Urinary bladder (tissue), 4 donors: ENCODE measurements around the gene ENTPD7. TPM values are rescaled to one million over a fixed set of nuclear protein-coding genes. Genes with fewer than 3 reads are reported as not detected.
A peak's percentile ranks its signal among the peaks of the same experiment; 100 is the strongest.

Experiments
- DNase-seq: peaks from one replicate; pipeline ENCODE4 v3.0.0-alpha.2; 2015; ENCODE audit errors: extremely low spot score
- H3K27ac ChIP-seq: one replicate; pipeline ENCODE4 v1.5.1; 2013; ENCODE audit warnings: low read depth, mild to moderate bottlenecking, moderate library complexity
- H3K36me3 ChIP-seq: one replicate; pipeline ENCODE4 v1.6.1; 2013; ENCODE audit warnings: mild to moderate bottlenecking, moderate library complexity; ENCODE audit not compliant: insufficient read depth
- H3K4me1 ChIP-seq: one replicate; pipeline ENCODE4 v1.6.1; 2013; ENCODE audit warnings: mild to moderate bottlenecking, moderate library complexity; ENCODE audit not compliant: insufficient read depth
- H3K4me3 ChIP-seq: one replicate; pipeline ENCODE4 v1.5.1; 2013; ENCODE audit warnings: low read depth, low read length
- WGBS: extraction: QIAGEN DNeasy Blood & Tissue Kit; methylation state at CpG from one replicate; pipeline ENCODE4 v1.1.7; 2013; 5-methylcytosine and 5-hydroxymethylcytosine counted together
- polyA plus RNA-seq: library from polyadenylated mRNA; stranded (reverse); fragments of 200-250 nt; gene quantifications from one replicate; pipeline ENCODE4 v1.2.3, GENCODE V29; 2013
- total RNA-seq: library from RNA; depleted of rRNA; stranded (reverse); fragments of >200 nt; gene quantifications from one replicate; pipeline ENCODE4 v1.2.3, GENCODE V29; 2014
- donor health status: healthy with polysubstance abuse.
- donor health status: healthy.

Gene ENTPD7
- total and polyA plus RNA-seq, 2 donors = 7.4 to 26.2 TPM

- no peaks in the 10 kb centered on the region for H3K4me1 ChIP-seq
- DNase-seq = no peak
- 71% methylated on average over 2 of the region's 2 CpGs for WGBS
- no peaks in the 10 kb centered on the region for H3K36me3 ChIP-seq
- H3K4me3 ChIP-seq = no peak overlapping the region
- H3K27ac ChIP-seq = peak overlapping the region; percentile 50
Observed at GRCh38 chr10:99685597-99685967, 26.3 kb downstream of the ENTPD7 start.

DNA sequence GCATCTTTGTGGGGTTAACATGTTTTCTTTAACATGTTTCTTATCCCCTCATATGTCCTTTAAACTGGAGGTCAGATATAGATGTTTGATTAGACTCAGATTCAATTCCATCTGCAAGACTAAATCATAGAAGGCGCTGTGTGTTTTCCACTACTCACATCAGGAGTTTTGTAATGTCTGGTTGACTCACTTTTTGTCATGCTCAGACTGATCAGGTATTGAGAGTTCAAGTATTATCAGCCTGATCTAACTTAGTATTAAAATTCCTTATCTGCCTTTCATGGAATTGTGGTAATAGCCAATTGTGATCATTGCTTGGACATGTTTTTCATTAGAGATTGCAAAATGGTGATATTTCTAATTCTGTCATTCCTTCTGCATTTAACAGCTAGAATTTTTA, 30.2 kb downstream of the ENTPD7 start:
- H3K27ac ChIP-seq = no peak overlapping the region
- H3K4me3 ChIP-seq = no peak overlapping the region
- H3K4me1 ChIP-seq = no peaks in the 10 kb centered on the region
- H3K36me3 ChIP-seq = no peaks in the 10 kb centered on the region
- DNase-seq = no peak
- WGBS = 90% methylated on average over 1 of the region's 1 CpG

GRCh38 chr10:99693933-99694583, 34.7 kb downstream of the ENTPD7 start:
- DNase-seq = no peak
- Histone ChIP-seq H3K36me3 (peaks cover 5% of the 10 kb centered on the region), H3K4me3 (no peak overlapping the region), H3K4me1 (no peaks in the 10 kb centered on the region), H3K27ac (no peak overlapping the region)
- 74% methylated on average over 3 of the region's 3 CpGs for WGBS

DNA sequence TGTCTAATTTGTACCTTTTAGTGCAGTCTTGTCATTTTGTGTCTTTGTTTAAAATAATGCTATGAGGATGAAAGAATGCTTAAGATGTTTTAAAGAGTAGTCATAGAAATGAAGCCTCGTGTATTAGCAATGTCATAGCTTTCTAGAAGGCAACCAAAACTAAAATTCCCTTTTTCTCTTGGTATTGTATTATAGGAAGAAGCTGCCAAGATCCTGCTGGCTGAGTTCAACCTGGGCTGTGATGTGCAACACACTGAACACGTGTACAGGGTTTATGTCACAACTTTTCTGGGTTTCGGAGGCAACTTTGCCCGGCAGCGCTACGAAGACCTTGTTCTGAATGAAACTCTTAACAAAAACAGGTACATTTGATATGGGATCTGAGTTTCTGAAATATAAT, 36.5 kb downstream of the ENTPD7 start:
- H3K27ac ChIP-seq = no peak overlapping the region
- no peaks in the 10 kb centered on the region for H3K4me1 ChIP-seq
- H3K36me3 ChIP-seq = peaks cover 7% of the 10 kb centered on the region
- whole genome bisulfite sequencing = 87% methylated on average over 6 of the region's 6 CpGs
- no peak overlapping the region for H3K4me3 ChIP-seq
- no peak for DNase-seq

DNA sequence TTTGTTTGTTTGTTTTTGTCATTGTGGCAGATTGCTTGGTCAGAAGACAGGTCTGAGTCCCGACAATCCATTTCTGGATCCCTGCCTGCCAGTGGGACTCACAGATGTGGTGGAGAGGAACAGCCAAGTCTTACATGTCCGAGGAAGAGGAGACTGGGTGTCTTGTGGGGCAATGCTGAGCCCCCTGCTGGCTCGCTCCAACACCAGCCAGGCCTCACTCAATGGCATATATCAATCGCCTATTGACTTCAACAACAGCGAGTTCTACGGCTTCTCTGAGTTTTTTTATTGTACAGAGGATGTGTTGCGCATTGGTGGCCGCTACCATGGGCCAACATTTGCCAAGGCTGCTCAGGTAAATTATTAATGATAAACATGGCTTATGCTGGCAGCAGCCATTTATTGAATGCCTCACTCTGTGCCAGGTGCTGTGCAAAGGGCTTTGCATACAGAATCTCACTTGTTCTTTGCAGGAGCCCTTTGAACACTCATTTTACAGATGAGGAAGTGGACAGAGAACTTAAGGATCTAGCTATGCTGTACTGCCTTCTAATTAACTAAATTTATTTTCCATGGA, 39.3 kb downstream of the ENTPD7 start:
- Histone ChIP-seq H3K27ac (no peak overlapping the region), H3K4me3 (no peak overlapping the region), H3K36me3 (peaks cover 9% of the 10 kb centered on the region), H3K4me1 (no peaks in the 10 kb centered on the region)
- no peak for DNase-seq
- WGBS = 85% methylated on average over 8 of the region's 8 CpGs

DNA sequence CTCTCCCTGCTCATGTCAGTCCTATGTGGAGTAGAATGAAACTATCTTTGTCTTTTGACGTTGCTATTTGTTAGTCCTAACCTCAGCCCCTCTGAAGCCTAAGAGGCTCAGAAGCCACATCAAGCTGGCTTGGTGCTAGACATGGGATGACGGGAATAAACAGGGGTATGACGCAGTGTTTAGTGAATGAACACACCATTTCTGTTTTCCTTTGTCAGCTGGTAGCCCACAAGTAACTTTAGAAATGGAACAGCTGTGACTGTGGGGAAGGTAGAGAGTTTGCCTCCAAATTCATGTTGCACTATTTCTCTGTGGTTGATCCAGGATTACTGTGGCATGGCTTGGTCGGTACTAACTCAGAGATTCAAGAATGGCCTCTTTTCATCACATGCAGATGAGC, 41.3 kb downstream of the ENTPD7 start:
- peaks cover 9% of the 10 kb centered on the region for H3K36me3 ChIP-seq
- H3K27ac ChIP-seq = no peak overlapping the region

DNA sequence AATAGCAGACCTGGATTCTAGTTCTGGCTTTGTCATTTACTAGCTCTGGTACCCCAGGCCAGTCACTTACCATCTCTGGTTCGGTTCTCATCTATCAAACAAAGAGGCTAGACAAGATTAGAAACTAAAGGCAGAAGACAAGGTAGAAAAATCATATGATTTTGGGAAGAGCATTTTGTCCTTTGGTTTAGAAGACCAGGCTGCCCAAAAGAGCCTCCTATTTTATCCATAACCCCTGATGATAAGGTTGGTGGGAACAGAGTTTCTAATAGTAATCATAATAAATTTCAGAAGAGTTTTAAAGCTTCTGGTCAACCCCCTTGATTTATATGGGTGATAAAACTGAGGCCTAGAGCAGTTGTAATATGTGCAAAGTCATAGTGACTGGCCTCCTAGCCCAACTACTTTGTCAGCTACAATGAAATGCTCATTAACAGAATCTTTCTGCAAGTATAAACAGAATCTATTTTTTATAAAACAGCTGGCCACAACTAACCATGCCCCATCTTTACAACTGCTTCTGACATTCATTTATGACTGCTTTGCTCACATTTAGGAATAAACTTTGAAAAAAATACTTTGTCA, 49.2 kb downstream of the ENTPD7 start:
- no peaks in the 10 kb centered on the region for H3K36me3 ChIP-seq
- no peak overlapping the region for H3K27ac ChIP-seq
- peaks cover 2% of the 10 kb centered on the region for H3K4me1 ChIP-seq
- WGBS = 56% methylated on average over 1 of the region's 1 CpG
- DNase-seq = no peak
- no peak overlapping the region for H3K4me3 ChIP-seq

More for the DNA sequence above, 41.3 kb downstream of the ENTPD7 start:
- WGBS = 88% methylated on average over 4 of the region's 4 CpGs
- Histone ChIP-seq H3K4me3 (no peak overlapping the region), H3K4me1 (no peaks in the 10 kb centered on the region)
- DNase-seq = no peak

- H3K36me3 ChIP-seq = peaks cover 4% of the 10 kb centered on the region
- peaks cover 2% of the 10 kb centered on the region for H3K4me1 ChIP-seq
- no peak overlapping the region for H3K4me3 ChIP-seq
- peak overlapping the region; percentile 23 for H3K27ac ChIP-seq
- WGBS = 78% methylated on average over 4 of the region's 4 CpGs
- DNase-seq = no peak
Observed at GRCh38 chr10:99709480-99710229, 50.3 kb downstream of the ENTPD7 start.

DNA sequence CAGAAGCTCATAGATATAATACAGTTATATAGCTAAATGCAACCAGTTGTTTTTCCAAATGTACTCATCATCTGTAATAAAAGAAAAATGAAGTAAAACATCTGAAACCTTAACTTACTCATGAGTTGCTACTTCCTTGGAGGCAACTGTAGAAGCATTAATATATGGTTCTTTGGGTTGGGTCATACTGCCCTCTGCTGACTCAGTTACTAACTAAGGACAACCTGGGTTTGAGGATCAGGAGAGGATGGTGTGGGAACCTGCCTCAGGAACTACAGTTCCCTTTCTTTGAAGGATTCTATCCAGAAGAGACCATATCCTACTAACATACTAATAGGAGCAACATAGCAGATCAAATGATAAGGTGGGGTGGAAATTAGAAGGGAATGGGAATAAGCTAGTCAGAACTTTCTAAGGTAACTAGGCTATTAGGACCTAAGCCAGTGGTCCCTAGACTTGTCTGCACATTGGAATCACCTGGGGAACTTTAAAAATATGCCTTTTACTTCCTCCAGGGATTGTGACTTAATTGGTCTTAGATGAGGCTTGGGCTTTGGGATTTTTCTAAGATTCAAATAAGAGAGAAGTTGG, 51.9 kb downstream of the ENTPD7 start:
- DNase-seq = no peak
- Histone ChIP-seq H3K27ac (no peak overlapping the region), H3K36me3 (peaks cover 4% of the 10 kb centered on the region), H3K4me3 (no peak overlapping the region), H3K4me1 (peaks cover 2% of the 10 kb centered on the region)

GRCh38 chr10:99714446-99714845, 55.1 kb downstream of the ENTPD7 start:
- no peak for DNase-seq
- Histone ChIP-seq H3K4me1 (peaks cover 2% of the 10 kb centered on the region), H3K4me3 (no peak overlapping the region), H3K36me3 (peaks cover 9% of the 10 kb centered on the region), H3K27ac (no peak overlapping the region)
- WGBS = 94% methylated on average over 5 of the region's 5 CpGs

DNA sequence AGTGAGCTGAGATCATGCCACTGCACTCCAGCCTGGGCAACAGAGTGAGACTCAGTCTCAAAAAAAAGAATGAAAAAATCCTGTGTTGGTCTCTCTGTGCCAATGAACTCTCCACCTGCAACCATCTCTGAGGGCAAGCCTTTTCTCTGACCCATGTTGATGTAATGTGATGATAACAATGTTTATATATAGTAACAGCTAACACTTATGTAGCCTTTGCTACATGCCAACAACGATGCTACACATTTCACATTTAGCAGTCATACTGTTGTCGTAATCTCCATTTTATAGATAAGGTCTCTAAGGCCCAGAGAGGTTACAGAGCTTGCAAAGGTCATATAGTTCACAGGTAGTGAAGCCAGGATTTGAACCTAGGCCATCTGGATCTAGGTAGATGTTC, 61.1 kb downstream of the ENTPD7 start:
- H3K27ac ChIP-seq = no peak overlapping the region
- no peak overlapping the region for H3K4me3 ChIP-seq
- no peak for DNase-seq
- no peaks in the 10 kb centered on the region for H3K4me1 ChIP-seq
- peaks cover 5% of the 10 kb centered on the region for H3K36me3 ChIP-seq
- WGBS = 70% methylated on average over 2 of the region's 2 CpGs

DNA sequence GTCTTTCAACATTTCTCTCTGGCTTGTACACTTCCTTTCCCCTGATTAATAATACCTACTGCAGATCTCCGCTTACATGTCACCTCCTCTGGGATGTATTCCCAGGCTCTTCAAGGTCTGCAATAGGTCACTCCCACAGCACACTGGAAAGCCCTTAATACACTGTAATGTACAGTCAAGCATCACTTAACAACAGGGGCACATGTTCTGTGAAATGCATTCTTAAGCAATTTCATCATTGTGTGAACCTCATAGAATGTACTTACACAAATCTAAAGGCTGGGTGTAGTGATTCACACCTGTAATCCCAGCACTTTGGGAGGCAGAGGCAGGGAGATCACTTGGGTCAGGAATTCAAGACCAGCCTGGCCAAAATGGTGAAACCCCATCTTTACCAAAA, 70.7 kb downstream of the ENTPD7 start:
- 91% methylated on average over 1 of the region's 1 CpG for WGBS
- no peak overlapping the region for H3K4me3 ChIP-seq
- no peaks in the 10 kb centered on the region for H3K4me1 ChIP-seq
- peaks cover 3% of the 10 kb centered on the region for H3K36me3 ChIP-seq
- H3K27ac ChIP-seq = no peak overlapping the region
- DNase-seq = no peak

DNA sequence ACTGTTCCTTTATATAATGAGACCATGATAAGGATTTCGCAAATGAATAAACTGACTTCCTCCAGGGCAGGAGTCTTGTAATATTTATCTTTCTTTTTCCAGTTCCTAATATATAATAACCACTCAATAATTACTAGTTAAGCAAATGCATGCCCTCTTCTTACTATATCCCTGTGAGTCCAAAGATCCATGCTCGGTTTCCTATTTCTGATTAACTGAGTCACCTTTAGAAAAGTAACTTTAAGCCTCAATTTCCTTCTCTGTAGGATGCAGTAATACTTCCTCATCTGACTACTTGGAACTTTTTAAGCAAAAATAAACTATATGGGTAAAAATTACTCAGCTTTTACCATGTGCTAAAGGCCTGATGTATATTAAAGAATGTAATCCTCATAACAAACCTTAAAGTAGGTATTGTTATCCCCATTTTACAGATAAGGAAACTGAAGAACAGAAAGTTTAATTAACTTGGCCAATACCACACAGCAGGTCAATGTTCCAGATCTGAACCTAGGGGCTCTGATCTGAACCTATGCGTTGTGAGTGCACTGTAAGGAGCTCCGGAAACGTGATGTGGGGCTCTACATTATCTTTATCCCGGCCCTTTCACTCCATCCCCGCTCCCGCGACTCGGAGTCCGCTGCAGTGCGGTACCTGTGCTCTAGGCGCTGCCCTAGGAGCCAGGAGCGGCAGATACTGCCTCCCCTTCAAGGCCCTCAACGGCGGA, 72.2 kb downstream of the ENTPD7 start:
- Histone ChIP-seq H3K27ac (peak overlapping the region; percentile 76), H3K4me3 (peak overlapping the region; percentile 68), H3K36me3 (peaks cover 3% of the 10 kb centered on the region), H3K4me1 (no peaks in the 10 kb centered on the region)
- no peak for DNase-seq
- 5% methylated on average over 16 of the region's 16 CpGs for WGBS
